Memory B cell (primary cell): ENCODE measurements around the gene VWA5A.

Experiments used
- ATAC-seq: fragments of 150-1000 bp; cut with Tn5 transposase; 2 replicates; pipeline ENCODE4 v1.10.0; 2021; ENCODE audit warnings: low read depth, mild to moderate bottlenecking, moderate library complexity
- DNase-seq, 2 donors: peaks; one replicate each; pipeline ENCODE4 v3.0.0; 2022; ENCODE audit warnings: low spot score in 2 of 2
- H3K27ac Mint-ChIP-seq: one replicate; pipeline ENCODE4 v1.8.0; 2022; ENCODE audit warnings: mild to moderate bottlenecking, moderate library complexity, mixed read lengths
- H3K27me3 Mint-ChIP-seq: one replicate; pipeline ENCODE4 v1.8.0; 2022; ENCODE audit warnings: mixed read lengths
- H3K36me3 Mint-ChIP-seq: one replicate; pipeline ENCODE4 v1.8.0; 2022; ENCODE audit warnings: mild to moderate bottlenecking, mixed read lengths
- H3K4me1 Mint-ChIP-seq: one replicate; pipeline ENCODE4 v1.8.0; 2022; ENCODE audit warnings: mixed read lengths
- H3K4me3 Mint-ChIP-seq: one replicate; pipeline ENCODE4 v1.8.0; 2022; ENCODE audit warnings: mild to moderate bottlenecking, moderate library complexity, mixed read lengths
- H3K9me3 Mint-ChIP-seq: one replicate; pipeline ENCODE4 v1.8.0; 2022; ENCODE audit warnings: mixed read lengths

The VWA5A gene

GRCh38 chr11:124080327-124081001, 34.8 kb upstream of the VWA5A start:
- peaks cover 13% of the 10 kb centered on the region for H3K27me3 Mint-ChIP-seq
- peaks cover 4% of the 10 kb centered on the region for H3K4me1 Mint-ChIP-seq
- no peak overlapping the region for H3K27ac Mint-ChIP-seq
- DNase-seq (no peak), ATAC-seq (no peak)
- no peaks in the 10 kb centered on the region for H3K9me3 Mint-ChIP-seq
- H3K4me3 Mint-ChIP-seq = no peak overlapping the region
- no peaks in the 10 kb centered on the region for H3K36me3 Mint-ChIP-seq

- DNase-seq (no peak), ATAC-seq (no peak)
- Mint-ChIP-seq H3K4me1 (no peaks in the 10 kb centered on the region), H3K27ac (no peak overlapping the region), H3K36me3 (no peaks in the 10 kb centered on the region), H3K9me3 (no peaks in the 10 kb centered on the region), H3K4me3 (no peak overlapping the region), H3K27me3 (peaks cover 9% of the 10 kb centered on the region)
These were observed 33.8 kb upstream of the VWA5A start for GRCh38 chr11:124081483-124081882.

GRCh38 chr11:124082371-124082770, 32.9 kb upstream of the VWA5A start:
- DNase-seq (no peak), ATAC-seq (no peak)
- H3K9me3 Mint-ChIP-seq = no peaks in the 10 kb centered on the region
- H3K27me3 Mint-ChIP-seq = peaks cover 8% of the 10 kb centered on the region
- H3K4me1 Mint-ChIP-seq = no peaks in the 10 kb centered on the region
- no peak overlapping the region for H3K27ac Mint-ChIP-seq
- no peaks in the 10 kb centered on the region for H3K36me3 Mint-ChIP-seq
- H3K4me3 Mint-ChIP-seq = no peak overlapping the region

- Mint-ChIP-seq H3K27ac (no peak overlapping the region), H3K4me3 (no peak overlapping the region), H3K9me3 (no peaks in the 10 kb centered on the region), H3K27me3 (peaks cover 8% of the 10 kb centered on the region), H3K36me3 (no peaks in the 10 kb centered on the region), H3K4me1 (no peaks in the 10 kb centered on the region)
- DNase-seq (no peak), ATAC-seq (no peak)
These were observed 29.7 kb upstream of the VWA5A start for GRCh38 chr11:124085583-124085982.

GRCh38 chr11:124085997-124086846, 29.0 kb upstream of the VWA5A start:
- no peak for ATAC-seq
- Mint-ChIP-seq H3K9me3 (no peaks in the 10 kb centered on the region), H3K4me1 (no peaks in the 10 kb centered on the region), H3K4me3 (no peak overlapping the region), H3K36me3 (no peaks in the 10 kb centered on the region), H3K27me3 (peaks cover 7% of the 10 kb centered on the region), H3K27ac (no peak overlapping the region)
- DNase-seq = no peak

- peaks cover 2% of the 10 kb centered on the region for H3K27me3 Mint-ChIP-seq
- H3K9me3 Mint-ChIP-seq = no peaks in the 10 kb centered on the region
- no peaks in the 10 kb centered on the region for H3K36me3 Mint-ChIP-seq
- no peak overlapping the region for H3K4me3 Mint-ChIP-seq
- ATAC-seq = no peak
- no peak for DNase-seq
- H3K27ac Mint-ChIP-seq = no peak overlapping the region
- H3K4me1 Mint-ChIP-seq = no peaks in the 10 kb centered on the region
These were observed 24.3 kb upstream of the VWA5A start for GRCh38 chr11:124090996-124091395.

- no peaks in the 10 kb centered on the region for H3K9me3 Mint-ChIP-seq
- H3K4me1 Mint-ChIP-seq = no peaks in the 10 kb centered on the region
- H3K36me3 Mint-ChIP-seq = no peaks in the 10 kb centered on the region
- H3K27me3 Mint-ChIP-seq = peaks cover 3% of the 10 kb centered on the region
- DNase-seq (no peak), ATAC-seq (no peak)
- no peak overlapping the region for H3K4me3 Mint-ChIP-seq
- no peak overlapping the region for H3K27ac Mint-ChIP-seq
These were observed 21.9 kb upstream of the VWA5A start for GRCh38 chr11:124093330-124093729.

GRCh38 chr11:124094731-124095130, 20.5 kb upstream of the VWA5A start:
- Mint-ChIP-seq H3K36me3 (no peaks in the 10 kb centered on the region), H3K9me3 (peaks cover 3% of the 10 kb centered on the region), H3K4me1 (no peaks in the 10 kb centered on the region)

GRCh38 chr11:124096364-124096763, 18.9 kb upstream of the VWA5A start:
- H3K36me3 Mint-ChIP-seq = no peaks in the 10 kb centered on the region
- H3K27ac Mint-ChIP-seq = no peak overlapping the region
- H3K27me3 Mint-ChIP-seq = peaks cover 3% of the 10 kb centered on the region
- ATAC-seq = no peak
- no peak overlapping the region for H3K4me3 Mint-ChIP-seq
- no peak for DNase-seq
- no peaks in the 10 kb centered on the region for H3K4me1 Mint-ChIP-seq
- peaks cover 3% of the 10 kb centered on the region for H3K9me3 Mint-ChIP-seq

More at GRCh38 chr11:124094731-124095130, 20.5 kb upstream of the VWA5A start:
- no peak for ATAC-seq
- DNase-seq = no peak
- peaks cover 5% of the 10 kb centered on the region for H3K27me3 Mint-ChIP-seq
- no peak overlapping the region for H3K27ac Mint-ChIP-seq
- H3K4me3 Mint-ChIP-seq = no peak overlapping the region

- H3K27ac Mint-ChIP-seq = no peak overlapping the region
- no peaks in the 10 kb centered on the region for H3K36me3 Mint-ChIP-seq
- H3K27me3 Mint-ChIP-seq = peaks cover 3% of the 10 kb centered on the region
- DNase-seq (no peak), ATAC-seq (no peak)
- H3K9me3 Mint-ChIP-seq = peaks cover 3% of the 10 kb centered on the region
- H3K4me3 Mint-ChIP-seq = no peak overlapping the region
- peaks cover 4% of the 10 kb centered on the region for H3K4me1 Mint-ChIP-seq
These were observed 17.1 kb upstream of the VWA5A start for GRCh38 chr11:124098141-124098540.

- H3K9me3 Mint-ChIP-seq = peaks cover 3% of the 10 kb centered on the region
- H3K36me3 Mint-ChIP-seq = no peaks in the 10 kb centered on the region
- DNase-seq = no peak
- H3K4me3 Mint-ChIP-seq = no peak overlapping the region
- peaks cover 1% of the 10 kb centered on the region for H3K27me3 Mint-ChIP-seq
- ATAC-seq = no peak
- peaks cover 4% of the 10 kb centered on the region for H3K4me1 Mint-ChIP-seq
- H3K27ac Mint-ChIP-seq = no peak overlapping the region
These were observed 13.5 kb upstream of the VWA5A start for GRCh38 chr11:124101737-124102136.

- no peaks in the 10 kb centered on the region for H3K9me3 Mint-ChIP-seq
- no peak for ATAC-seq
- peaks cover 16% of the 10 kb centered on the region for H3K4me1 Mint-ChIP-seq
- no peaks in the 10 kb centered on the region for H3K36me3 Mint-ChIP-seq
- no peaks in the 10 kb centered on the region for H3K27me3 Mint-ChIP-seq
- H3K4me3 Mint-ChIP-seq = no peak overlapping the region
- no peak overlapping the region for H3K27ac Mint-ChIP-seq
- DNase-seq = no peak
These were observed 7.1 kb upstream of the VWA5A start for GRCh38 chr11:124108156-124108555.

GRCh38 chr11:124109377-124109776, 5.9 kb upstream of the VWA5A start:
- DNase-seq = no peak
- peaks cover 16% of the 10 kb centered on the region for H3K4me1 Mint-ChIP-seq
- H3K9me3 Mint-ChIP-seq = no peaks in the 10 kb centered on the region
- no peak overlapping the region for H3K4me3 Mint-ChIP-seq
- H3K36me3 Mint-ChIP-seq = no peaks in the 10 kb centered on the region
- no peaks in the 10 kb centered on the region for H3K27me3 Mint-ChIP-seq
- peak; percentile 71 for ATAC-seq
- no peak overlapping the region for H3K27ac Mint-ChIP-seq

- no peak for DNase-seq
- H3K4me1 Mint-ChIP-seq = peaks cover 16% of the 10 kb centered on the region
These were observed 5.0 kb upstream of the VWA5A start for GRCh38 chr11:124110201-124110600.

More at GRCh38 chr11:124110201-124110600, 5.0 kb upstream of the VWA5A start:
- Mint-ChIP-seq H3K4me3 (no peak overlapping the region), H3K36me3 (no peaks in the 10 kb centered on the region), H3K27ac (no peak overlapping the region), H3K9me3 (no peaks in the 10 kb centered on the region), H3K27me3 (no peaks in the 10 kb centered on the region)
- no peak for ATAC-seq
